NCI-H1092 (cell line): ENCODE results near the gene KLHDC7B.
"Not testable (repeated sequence)": the region's sequence is repeated elsewhere in the genome, so short reads cannot be mapped to it uniquely, and the experiment has no call there.

Source experiments
- DNase-seq: peaks from one replicate; lab custom pipeline; 2025; lab: John Stamatoyannopoulos, UW

KLHDC7B gene

GRCh38 chr22:50517495-50518260 is 28.0 kb upstream of the KLHDC7B start:
- DNase-seq: no peak

GRCh38 chr22:50518606-50519005 is 27.1 kb upstream of the KLHDC7B start:
- no peak for DNase-seq

GRCh38 chr22:50519151-50519550 is 26.5 kb upstream of the KLHDC7B start:
- no peak for DNase-seq

DNA sequence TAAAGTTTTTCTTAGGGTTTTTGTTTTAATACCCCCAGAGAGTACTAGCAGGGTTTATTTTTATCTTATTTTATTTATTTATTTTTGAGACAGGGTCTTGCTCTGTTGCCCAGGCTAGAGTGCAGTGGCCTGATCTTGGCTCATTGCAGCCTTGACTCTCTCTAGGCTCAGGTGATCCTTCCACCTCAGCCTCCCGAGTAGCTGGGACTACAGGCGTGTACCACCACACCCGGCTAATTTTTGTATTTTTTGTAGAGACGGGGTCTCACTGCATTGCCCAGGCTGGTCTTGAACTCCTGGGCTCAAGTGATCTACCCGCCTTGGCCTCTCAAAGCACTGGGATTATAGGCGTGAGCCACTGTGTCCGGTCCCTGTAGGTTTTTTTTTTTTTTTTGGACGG is 25.5 kb upstream of the KLHDC7B start:
- DNase-seq: not testable (repeated sequence)

DNA sequence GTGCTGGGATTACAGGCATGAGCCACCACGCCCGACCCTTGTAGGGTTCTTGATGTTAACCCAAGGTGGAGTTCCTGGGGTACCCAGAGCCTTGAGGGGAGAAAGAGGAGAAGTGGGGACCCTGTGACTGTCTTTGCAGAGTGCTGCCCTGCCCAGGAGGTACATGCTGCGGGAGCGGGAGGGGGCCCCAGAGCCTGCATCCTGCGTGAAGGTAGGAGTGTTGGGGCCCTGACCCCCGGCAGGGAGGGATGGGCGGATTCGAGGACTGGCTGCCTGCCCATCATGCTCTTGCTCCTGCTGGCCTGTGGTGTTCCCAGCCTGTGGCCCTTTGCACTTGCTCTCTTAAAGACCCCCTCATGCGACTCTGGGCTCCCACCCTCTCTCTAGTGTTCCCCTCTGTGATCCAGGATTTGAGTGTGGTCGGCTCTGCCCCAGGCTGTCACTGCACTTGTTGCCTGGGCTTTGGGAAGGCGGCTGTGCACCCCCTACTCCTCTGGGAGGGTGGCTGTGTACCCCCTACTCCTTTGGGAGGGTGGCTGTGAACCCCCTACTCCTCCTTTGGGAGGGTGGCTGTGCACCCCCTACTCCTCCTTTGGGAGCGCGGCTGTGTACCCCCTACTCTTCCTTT is 24.8 kb upstream of the KLHDC7B start:
- DNase-seq: no peak

- DNase-seq: no peak
Observed at GRCh38 chr22:50521710-50522109, 24.0 kb upstream of the KLHDC7B start.

- DNase-seq: no peak
Observed at GRCh38 chr22:50522208-50522805, 23.4 kb upstream of the KLHDC7B start.

DNA sequence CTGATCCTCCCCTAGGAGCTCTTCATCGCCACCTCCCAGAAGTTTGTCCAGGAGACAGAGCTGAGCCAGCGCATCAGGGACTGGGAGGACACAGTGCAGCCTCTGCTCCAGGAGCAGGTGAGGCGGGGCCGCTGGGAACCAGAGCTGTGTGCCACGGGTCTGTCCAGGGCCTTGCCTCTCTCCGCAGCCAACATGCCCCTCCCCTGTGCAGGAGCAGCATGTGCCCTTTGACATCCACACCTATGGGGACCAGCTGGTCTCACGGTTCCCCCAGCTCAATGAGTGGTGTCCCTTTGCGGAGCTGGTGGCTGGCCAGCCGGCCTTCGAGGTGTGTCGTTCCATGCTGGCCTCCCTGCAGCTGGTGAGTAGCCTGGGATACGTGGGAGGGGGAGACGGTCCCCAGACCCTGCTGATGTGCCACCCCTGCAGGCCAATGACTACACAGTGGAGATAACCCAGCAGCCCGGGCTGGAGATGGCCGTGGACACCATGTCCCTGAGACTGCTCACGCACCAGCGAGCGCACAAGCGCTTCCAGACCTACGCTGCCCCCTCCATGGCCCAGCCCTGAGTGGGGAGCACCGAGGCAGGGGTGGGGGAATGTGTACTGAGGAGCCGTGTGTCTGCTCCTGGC is 22.8 kb upstream of the KLHDC7B start:
- no peak for DNase-seq

DNA sequence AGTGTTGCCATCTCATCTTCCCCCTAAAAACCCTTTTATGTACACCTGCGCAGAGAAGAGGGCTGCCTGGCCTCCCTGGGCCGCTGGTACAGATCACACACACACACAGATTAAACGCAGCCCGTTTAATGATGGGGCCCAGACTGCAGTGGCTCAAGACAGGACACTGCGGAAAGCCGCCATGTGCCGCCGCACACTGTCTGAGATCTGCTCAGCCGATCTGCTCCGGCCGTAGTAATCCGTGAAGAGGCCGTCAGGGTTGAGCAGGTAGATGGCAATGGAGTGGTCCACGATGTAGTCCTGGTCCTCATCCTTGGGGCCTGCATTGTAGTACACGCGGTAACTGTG is 22.3 kb upstream of the KLHDC7B start:
- DNase-seq: no peak

- DNase-seq: no peak
Observed at GRCh38 chr22:50523806-50524675, 21.7 kb upstream of the KLHDC7B start.

GRCh38 chr22:50524676-50525103 is 21.0 kb upstream of the KLHDC7B start:
- no peak for DNase-seq

DNA sequence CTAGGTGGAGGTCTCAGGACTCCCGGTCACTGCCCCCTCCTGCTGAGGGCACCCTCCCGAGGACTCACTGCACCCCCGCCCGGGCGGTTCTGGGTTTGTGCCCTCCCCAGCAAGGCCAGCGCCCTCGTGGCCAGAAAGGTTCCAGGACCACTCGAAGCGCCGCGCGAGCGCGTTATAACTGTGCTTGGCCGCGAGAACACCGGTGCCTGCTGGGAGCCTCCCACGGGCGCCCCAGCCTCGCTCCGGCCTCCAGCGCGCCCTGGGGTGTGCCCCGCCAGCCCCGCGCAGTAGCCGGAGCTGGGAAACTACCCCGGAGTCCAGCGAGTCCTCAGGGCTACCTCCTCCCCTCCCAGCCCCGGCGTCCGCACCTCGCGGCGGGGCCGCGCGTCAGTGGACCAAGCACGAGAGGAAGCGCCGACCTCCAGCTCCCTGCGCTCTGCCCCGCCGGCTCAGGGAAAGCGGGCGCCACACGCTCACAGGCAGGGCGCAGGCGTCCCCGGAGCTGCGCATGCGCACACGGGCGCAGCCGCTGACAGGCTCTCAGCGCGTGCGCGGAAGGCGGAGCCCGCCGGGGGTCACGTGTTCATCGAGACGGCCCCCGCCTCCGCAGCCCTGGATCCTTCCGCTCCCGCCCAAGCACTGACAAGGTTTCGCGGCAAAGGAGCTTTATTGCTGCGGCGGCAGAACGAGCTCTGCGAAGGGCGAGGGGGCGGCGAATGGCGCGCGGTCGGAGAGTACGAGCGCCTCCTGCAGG is 20.4 kb upstream of the KLHDC7B start, which contains the start of gene SCO2:
Gene SCO2 (minus strand): TSS at position 495 of the 754 bp plus-strand sequence. CDS start 1,187 bp downstream, outside the sequence.
- peak; percentile 74 for DNase-seq

DNA sequence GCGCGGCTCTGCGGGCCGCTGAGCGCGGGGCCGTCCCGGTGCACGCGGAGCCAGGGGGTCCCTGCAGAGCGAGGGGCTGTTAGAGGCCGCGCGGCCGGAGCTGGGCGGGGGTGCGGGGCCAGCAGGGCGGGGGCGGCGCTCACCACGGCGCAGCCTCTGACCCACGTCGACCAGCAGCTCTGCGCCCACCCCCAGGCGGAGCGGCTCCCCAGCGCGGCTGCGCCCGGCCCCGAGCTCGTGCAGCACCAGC is 19.9 kb upstream of the KLHDC7B start:
- DNase-seq: no peak

- DNase-seq: peak; percentile 6
Observed at GRCh38 chr22:50526108-50526833, 19.4 kb upstream of the KLHDC7B start.

GRCh38 chr22:50526834-50527801 is 18.6 kb upstream of the KLHDC7B start:
- DNase-seq: no peak

DNA sequence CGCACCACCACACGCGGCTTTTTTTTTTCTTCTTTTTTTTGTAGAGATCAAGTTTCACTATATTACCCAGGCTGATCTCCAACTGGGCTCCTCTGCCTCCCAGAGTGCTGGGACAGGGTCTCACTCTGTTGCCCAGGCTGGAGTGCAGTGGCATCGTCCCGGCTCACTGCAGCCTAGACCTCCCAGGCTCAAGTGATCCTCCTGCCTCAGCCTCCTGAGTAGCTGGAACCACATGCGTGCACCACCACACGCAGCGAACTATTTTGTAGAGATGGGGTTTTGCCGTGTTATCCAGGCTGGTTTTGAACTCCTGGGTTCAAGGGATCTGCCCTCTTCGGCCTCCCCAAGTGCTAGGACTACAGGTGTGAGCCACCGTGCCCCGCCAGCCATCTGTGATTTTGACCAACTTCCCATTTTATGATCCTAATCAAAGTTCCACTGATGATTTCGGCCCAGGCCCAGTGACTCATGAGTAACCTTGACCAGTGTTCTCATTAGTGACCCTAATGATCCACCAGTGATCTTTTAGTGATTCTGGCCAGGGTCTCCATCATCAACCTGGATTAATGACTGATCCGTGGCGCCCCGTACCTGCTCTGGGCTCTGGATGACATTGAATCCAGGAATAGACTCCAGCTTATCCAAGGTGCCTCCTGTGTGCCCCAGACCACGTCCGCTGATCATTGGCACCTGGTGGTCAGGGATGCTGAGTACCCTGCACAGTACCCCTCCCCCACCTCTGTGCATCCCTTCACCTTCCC is 17.6 kb upstream of the KLHDC7B start:
- no peak for DNase-seq

- no peak for DNase-seq
Observed at GRCh38 chr22:50528682-50529415, 16.9 kb upstream of the KLHDC7B start.

DNA sequence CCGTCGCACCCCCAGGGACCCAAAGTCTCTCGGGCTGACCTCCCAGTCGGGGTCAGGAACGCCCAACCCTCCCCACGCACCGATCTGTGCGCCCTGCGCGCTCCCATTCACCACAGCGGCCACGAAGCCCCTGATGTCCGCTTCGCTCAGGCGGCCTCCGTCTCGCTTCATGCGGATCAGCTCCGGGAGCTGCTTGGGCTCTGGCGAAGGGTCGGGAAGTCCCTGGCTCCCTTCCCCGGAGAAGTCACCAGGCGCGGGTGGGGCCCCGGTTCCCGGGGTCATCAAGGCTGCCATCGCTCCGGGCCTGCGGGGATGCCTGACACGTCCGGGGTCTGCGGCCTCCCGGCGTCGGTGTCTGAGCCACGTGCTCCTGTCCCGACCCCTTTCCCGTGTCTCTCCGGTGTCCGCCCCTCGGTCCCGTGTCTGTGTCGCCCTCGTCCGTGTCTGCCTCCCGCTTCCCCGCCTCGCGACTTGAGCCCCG is 16.2 kb upstream of the KLHDC7B start:
- no peak for DNase-seq
